PC-3 (cell line): Measurements from ENCODE around the gene MBOAT1.

ENCODE experiments used
- EZH2phosphoT487 ChIP-seq: fragments of 300-600 bp; sonication (generic); IDR thresholded peaks from 2 replicates; pipeline ENCODE4 v1.6.1; 2018; ENCODE audit warnings: mild to moderate bottlenecking, antibody characterized with exemption, low read length, borderline replicate concordance
- TF ChIP-seq, protein P1 (sequence below): fragments of 300-600 bp; sonication (generic); conservative IDR thresholded peaks from 2 replicates; pipeline ENCODE4 v1.5.1; 2017; ENCODE audit warnings: antibody characterized with exemption, low read depth, mild to moderate bottlenecking, low read length

DNA sequence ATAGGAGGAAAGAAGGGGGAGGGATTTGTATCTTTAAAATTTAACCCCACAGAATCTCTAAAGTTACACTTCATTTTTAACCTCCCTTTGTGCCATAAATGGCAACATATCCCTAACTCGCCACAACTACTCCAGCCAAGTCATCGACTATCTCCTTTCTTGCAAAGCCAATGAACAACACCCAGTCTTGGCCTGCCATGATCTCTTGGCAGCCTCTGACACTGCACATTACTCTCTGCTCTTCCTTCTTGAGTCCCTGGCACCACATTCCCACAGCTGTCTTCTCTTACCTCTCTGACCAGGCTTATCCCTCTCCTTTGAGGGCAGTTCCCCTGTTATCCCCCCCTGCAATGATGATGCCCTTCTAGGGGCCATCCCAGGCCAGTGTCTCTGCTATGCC lies 42.5 kb downstream of the MBOAT1 start:
- TF ChIP-seq, protein P1, sequence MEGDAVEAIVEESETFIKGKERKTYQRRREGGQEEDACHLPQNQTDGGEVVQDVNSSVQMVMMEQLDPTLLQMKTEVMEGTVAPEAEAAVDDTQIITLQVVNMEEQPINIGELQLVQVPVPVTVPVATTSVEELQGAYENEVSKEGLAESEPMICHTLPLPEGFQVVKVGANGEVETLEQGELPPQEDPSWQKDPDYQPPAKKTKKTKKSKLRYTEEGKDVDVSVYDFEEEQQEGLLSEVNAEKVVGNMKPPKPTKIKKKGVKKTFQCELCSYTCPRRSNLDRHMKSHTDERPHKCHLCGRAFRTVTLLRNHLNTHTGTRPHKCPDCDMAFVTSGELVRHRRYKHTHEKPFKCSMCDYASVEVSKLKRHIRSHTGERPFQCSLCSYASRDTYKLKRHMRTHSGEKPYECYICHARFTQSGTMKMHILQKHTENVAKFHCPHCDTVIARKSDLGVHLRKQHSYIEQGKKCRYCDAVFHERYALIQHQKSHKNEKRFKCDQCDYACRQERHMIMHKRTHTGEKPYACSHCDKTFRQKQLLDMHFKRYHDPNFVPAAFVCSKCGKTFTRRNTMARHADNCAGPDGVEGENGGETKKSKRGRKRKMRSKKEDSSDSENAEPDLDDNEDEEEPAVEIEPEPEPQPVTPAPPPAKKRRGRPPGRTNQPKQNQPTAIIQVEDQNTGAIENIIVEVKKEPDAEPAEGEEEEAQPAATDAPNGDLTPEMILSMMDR, result no peak
- TF ChIP-seq EZH2phosphoT487, result no peak
